Lower lobe of right lung (tissue), 2 donors: ENCODE results near the gene HLF. TPM values are rescaled to one million over a fixed set of nuclear protein-coding genes. Genes with fewer than 3 reads are reported as not detected.
"Not testable (repeated sequence)": the region's sequence is repeated elsewhere in the genome, so short reads cannot be mapped to it uniquely, and the experiment has no call there.

Experiments used
- ATAC-seq, 2 donors: fragments of 200-7000 bp; cut with Tn5 transposase; one replicate each; pipeline ENCODE4 v1.9.1; 2020 to 2022; ENCODE audit warnings: mild to moderate bottlenecking in 2 of 2, moderate library complexity in 2 of 2
- DNase-seq: peaks from one replicate; pipeline ENCODE4 v3.0.0-alpha.2; 2020
- H3K27ac ChIP-seq: fragments of 200-600 bp; one replicate; pipeline ENCODE4 v1.8.0; 2022
- H3K27me3 ChIP-seq: fragments of 200-600 bp; one replicate; pipeline ENCODE4 v1.8.0; 2022; ENCODE audit warnings: low read depth
- H3K36me3 ChIP-seq: fragments of 200-600 bp; one replicate; pipeline ENCODE4 v1.8.0; 2022; ENCODE audit warnings: mild to moderate bottlenecking
- H3K4me1 ChIP-seq: fragments of 200-600 bp; one replicate; pipeline ENCODE4 v1.8.0; 2022
- H3K4me3 ChIP-seq: fragments of 200-600 bp; one replicate; pipeline ENCODE4 v1.8.0; 2022; ENCODE audit warnings: mild to moderate bottlenecking
- H3K9me3 ChIP-seq: fragments of 200-600 bp; one replicate; pipeline ENCODE4 v1.8.0; 2022
- CTCF ChIP-seq: fragments of 200-600 bp; IDR thresholded peaks from one replicate; pipeline ENCODE4 v1.8.0; 2022; ENCODE audit warnings: antibody characterized with exemption, mild to moderate bottlenecking
- intact Hi-C: fragments of 100-400 bp; cut with DNase I; formaldehyde crosslinking; loops from one replicate; pipeline ENCODE4 v1.11.0; 2022
- total RNA-seq: library from RNA; stranded (reverse); fragmentation: NEBNext Ultra II Directional; extraction: Animal tissue kit (Norgen Biotek cat#: 25700); gene quantifications from one replicate; pipeline ENCODE4 v1.2.1, GENCODE V29; 2021
- donor health status: DM: no; HTN: yes; CAD: no; lungs with severe emphysema.

HLF gene
- total RNA-seq, 1 donor from 2014 or later: 29.4 TPM

DNA sequence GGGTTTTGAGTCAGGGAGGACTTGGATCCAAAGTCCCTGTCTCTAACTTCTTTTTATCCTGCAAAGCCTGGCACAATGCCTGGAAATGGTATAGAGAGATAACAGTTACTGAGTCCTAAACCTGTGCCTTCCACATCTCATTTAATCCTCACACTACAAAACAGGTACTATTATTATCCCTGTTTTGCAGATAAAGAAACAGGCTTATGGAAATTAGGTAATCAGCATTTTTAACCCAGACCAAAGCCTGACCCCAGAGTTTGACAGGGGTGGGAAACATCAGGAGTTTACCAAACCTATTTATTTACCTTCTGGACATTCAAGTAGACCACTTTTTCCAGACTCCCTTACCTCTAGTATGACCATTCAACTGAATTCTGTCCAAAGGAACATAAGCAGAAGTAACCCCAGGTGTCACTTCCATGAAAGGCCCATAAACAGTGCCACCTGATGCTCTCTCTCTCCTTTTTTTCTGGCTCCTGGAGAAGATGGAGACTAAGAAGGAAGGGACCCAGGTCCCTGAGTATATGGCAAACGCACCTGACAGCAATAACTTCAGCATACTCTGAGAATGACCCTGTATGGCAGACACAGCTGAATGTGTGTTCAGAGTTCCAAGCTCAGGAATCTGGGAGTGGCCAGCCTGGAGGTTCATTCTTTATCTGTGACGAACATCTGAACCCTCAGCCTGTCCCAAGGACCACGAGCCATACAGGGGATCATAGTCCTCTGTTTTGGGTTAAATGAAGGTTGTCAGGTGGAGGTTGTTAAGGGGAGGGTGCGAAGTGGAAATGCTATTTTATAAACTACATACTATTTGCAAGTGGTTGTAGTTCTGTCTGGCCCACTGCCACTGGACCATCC lies 62.7 kb downstream of the HLF start:
- no peaks in the 10 kb centered on the region for H3K4me1 ChIP-seq
- H3K9me3 ChIP-seq: no peaks in the 10 kb centered on the region
- no peak for DNase-seq
- intact Hi-C loops: no loop called here
- no peak for ATAC-seq
- H3K4me3 ChIP-seq: no peak overlapping the region
- no peaks in the 10 kb centered on the region for H3K36me3 ChIP-seq
- no peak overlapping the region for H3K27ac ChIP-seq
- no peaks in the 10 kb centered on the region for H3K27me3 ChIP-seq
- TF ChIP-seq CTCF: no peak

DNA sequence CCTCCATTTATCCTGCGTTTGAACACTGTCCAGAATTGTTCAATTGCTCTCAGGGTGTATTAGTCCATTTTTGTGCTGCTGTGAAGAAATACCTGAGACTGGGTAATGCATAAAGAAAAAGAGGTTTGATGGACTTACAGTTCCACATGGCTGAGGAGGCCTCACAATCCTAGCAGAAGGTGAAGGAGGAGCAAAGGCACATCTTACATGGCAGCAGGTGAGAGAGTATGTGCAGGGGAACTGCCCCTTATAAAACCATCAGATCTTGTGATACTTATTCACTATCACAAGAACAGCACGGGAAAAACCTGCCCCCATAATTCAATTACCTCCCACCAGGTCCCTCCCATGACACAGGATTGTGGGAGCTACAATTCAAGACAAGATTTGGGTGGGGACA lies 63.8 kb downstream of the HLF start:
- H3K27me3 ChIP-seq, ATAC-seq, DNase-seq, H3K9me3 ChIP-seq, H3K36me3 ChIP-seq, H3K27ac ChIP-seq, H3K4me1 ChIP-seq, H3K4me3 ChIP-seq, intact Hi-C loops: not testable (repeated sequence)

DNA sequence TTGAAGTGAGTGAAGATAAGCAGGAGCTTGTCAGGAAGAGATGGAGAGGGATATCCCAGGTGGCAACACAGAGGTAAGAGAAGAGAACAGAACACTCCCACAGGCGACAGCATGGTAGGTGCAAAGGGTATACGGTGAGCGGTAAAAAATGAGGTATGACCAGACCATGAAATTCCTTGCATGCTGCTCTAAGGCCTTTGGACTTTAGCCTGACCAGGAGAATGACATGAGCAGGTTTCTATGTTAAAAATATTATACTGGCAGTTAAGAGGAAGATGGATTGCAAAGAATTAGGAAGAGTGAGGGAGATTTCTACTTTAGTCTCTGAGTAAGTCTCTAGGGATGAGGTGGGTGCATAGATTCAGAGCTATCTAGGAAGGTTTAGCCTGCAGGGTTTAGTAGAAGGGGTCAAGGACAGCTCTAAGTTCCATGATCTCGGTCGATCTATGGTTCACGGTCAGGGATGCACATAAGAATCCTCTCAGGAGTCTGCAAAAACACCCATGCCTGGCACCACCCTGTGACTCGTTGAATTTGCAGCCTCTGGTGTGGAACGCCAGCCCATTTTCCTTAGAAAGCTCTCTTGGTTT lies 65.7 kb downstream of the HLF start:
- Histone ChIP-seq H3K4me3 (no peak overlapping the region), H3K4me1 (no peaks in the 10 kb centered on the region), H3K27ac (no peak overlapping the region), H3K9me3 (no peaks in the 10 kb centered on the region), H3K27me3 (no peaks in the 10 kb centered on the region), H3K36me3 (no peaks in the 10 kb centered on the region)
- ATAC-seq (no peak), DNase-seq (no peak)
- intact Hi-C loops: no loop called here
- no peak for TF ChIP-seq CTCF

DNA sequence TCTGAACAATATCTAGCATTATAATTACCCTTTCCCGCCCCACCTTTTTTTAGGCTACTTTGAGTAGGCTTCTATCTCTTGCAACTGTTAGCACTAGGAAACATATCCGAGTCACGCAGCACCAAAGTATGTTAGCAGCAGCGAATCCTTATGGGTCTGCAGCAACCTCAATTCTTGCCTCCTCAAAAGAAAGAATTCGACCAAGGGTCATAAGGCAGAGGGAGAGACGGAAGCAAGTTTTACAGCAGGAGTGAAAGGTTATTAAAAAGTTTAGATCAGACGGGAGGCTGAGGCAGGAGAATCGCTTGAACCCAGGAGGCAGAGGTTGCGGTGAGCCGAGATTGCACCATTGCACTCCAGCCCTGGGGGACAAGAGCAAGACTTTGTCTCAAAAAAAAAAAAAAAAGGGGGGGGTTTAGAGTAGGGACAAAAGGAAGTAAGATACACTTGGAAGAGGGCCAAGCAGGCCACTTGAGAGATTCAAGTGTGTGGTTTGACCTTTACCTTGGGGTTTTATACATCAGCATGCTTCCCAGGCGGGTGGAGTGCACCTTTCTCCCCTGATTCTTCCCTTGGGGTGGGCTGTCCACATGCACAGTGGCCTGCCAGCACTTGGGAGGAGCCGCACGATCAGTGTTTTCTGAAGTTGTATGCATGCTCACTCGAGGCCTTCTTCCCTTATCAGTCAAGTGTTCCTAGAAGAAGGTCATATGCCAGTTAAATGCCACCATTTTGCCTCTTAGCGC lies 67.7 kb downstream of the HLF start:
- Histone ChIP-seq H3K4me1 (no peaks in the 10 kb centered on the region), H3K27ac (no peak overlapping the region), H3K36me3 (no peaks in the 10 kb centered on the region), H3K4me3 (no peak overlapping the region), H3K27me3 (no peaks in the 10 kb centered on the region), H3K9me3 (no peaks in the 10 kb centered on the region)
- DNase-seq (peak; percentile 74), ATAC-seq (peak; percentile 90 to 92)
- intact Hi-C loops: no loop called here
- no peak for TF ChIP-seq CTCF

DNA sequence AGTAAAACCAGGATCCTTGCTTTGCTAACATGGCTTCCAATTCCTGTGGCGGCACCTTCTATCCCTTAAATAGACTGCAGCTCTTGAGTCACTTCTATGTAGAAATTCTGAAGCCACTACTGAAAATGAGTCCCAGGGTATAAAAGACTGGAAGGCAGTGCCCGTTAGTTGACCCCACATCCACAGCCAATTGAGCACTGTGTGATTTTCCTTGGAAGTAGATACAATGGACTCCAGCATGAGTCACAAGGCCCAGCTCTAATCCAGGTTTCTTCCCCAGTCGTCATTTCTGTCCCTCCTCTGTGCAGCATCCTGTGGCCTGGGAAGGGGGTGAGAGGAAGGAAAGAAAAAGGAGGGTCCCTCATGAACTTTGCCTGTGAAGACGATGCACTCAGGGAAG lies 69.5 kb downstream of the HLF start:
- H3K4me3 ChIP-seq: no peak overlapping the region
- no peaks in the 10 kb centered on the region for H3K36me3 ChIP-seq
- intact Hi-C loops: no loop called here
- ATAC-seq: no peak
- TF ChIP-seq CTCF: no peak
- no peak for DNase-seq
- H3K27ac ChIP-seq: no peak overlapping the region
- H3K4me1 ChIP-seq: no peaks in the 10 kb centered on the region
- H3K9me3 ChIP-seq: no peaks in the 10 kb centered on the region
- H3K27me3 ChIP-seq: no peaks in the 10 kb centered on the region
